Fibroblast of lung (primary cell): ENCODE results near the gene IGFN1. TPM values are rescaled to one million over a fixed set of nuclear protein-coding genes. Genes with fewer than 3 reads are reported as not detected.
A peak's percentile ranks its signal among the peaks of the same experiment; 100 is the strongest.

Source experiments
- DNase-seq, 2 donors: peaks; one replicate each; pipeline versions ENCODE4 v3.0.0 to v3.0.0-alpha.2; 2010; ENCODE audit warnings: low read depth in 2 of 2
- H2AFZ ChIP-seq: 2 replicates; pipeline ENCODE4 v1.5.1; 2012; ENCODE audit warnings: low read length, control low read depth, inconsistent platforms
- H3K27ac ChIP-seq: 2 replicates; pipeline ENCODE4 v1.5.1; 2011; ENCODE audit warnings: low read length, control low read depth; ENCODE audit not compliant: insufficient read depth
- H3K27me3 ChIP-seq: 2 replicates; pipeline ENCODE4 v1.5.1; 2011; ENCODE audit warnings: mild to moderate bottlenecking, low read length; ENCODE audit not compliant: control insufficient read depth, insufficient read depth
- H3K36me3 ChIP-seq: 2 replicates; pipeline ENCODE4 v1.5.1; 2011; ENCODE audit warnings: low read length; ENCODE audit not compliant: control insufficient read depth, insufficient read depth
- H3K4me1 ChIP-seq: 2 replicates; pipeline ENCODE4 v1.5.1; 2011; ENCODE audit warnings: low read length; ENCODE audit not compliant: control insufficient read depth, insufficient read depth; ENCODE audit errors: extremely low read depth
- H3K4me2 ChIP-seq: 2 replicates; pipeline ENCODE4 v1.5.1; 2011; ENCODE audit warnings: low read length, control low read depth; ENCODE audit not compliant: insufficient read depth; ENCODE audit errors: extremely low read depth
- H3K4me3 ChIP-seq, 4 experiments: fragments of 200-600 bp in 1 of 4; sonication (generic) in 1 of 4; replicated peaks in 1 of 4; 2 replicates each; pipeline ENCODE4 v1.5.1; 2011 to 2016; ENCODE audit warnings: low read length in 4 of 4, low read depth in 3 of 4, mild to moderate bottlenecking in 3 of 4, control low read depth in 2 of 4, inconsistent platforms in 1 of 4, mixed read lengths in 1 of 4; ENCODE audit not compliant: insufficient read depth in 1 of 4; ENCODE audit errors: control extremely low read depth in 1 of 4
- H3K79me2 ChIP-seq: 2 replicates; pipeline ENCODE4 v1.5.1; 2012; ENCODE audit warnings: mild to moderate bottlenecking, low read length, inconsistent platforms; ENCODE audit not compliant: control insufficient read depth, insufficient read depth
- H3K9ac ChIP-seq: 2 replicates; pipeline ENCODE4 v1.5.1; 2011; ENCODE audit warnings: mild to moderate bottlenecking, low read length, control low read depth; ENCODE audit not compliant: insufficient read depth
- H3K9me3 ChIP-seq: 2 replicates; pipeline ENCODE4 v1.5.1; 2012; ENCODE audit warnings: low read depth, low read length; ENCODE audit not compliant: control insufficient read depth, insufficient read depth
- H4K20me1 ChIP-seq: 2 replicates; pipeline ENCODE4 v1.5.1; 2011; ENCODE audit warnings: low read length; ENCODE audit not compliant: control insufficient read depth, insufficient read depth; ENCODE audit errors: extremely low read depth
- CTCF ChIP-seq, 2 donors: IDR thresholded peaks in 1 of 2; conservative IDR thresholded peaks in 1 of 2; 1 replicate in 1 of 2; 2 replicates in 1 of 2; pipeline ENCODE4 v1.5.1; 2011 to 2012; ENCODE audit warnings: low read length in 2 of 2, control low read depth in 1 of 2, inconsistent platforms in 1 of 2, low read depth in 1 of 2, mild to moderate bottlenecking in 1 of 2
- EZH2 ChIP-seq: IDR thresholded peaks from 2 replicates; pipeline ENCODE4 v1.5.1; 2012; ENCODE audit warnings: low read length, control low read depth, mild to moderate bottlenecking; ENCODE audit errors: missing control alignments
- polyA plus RNA-seq, 2 donors: library from polyadenylated mRNA; depleted of rRNA in 1 of 2; stranded (reverse) in 1 of 2; unstranded in 1 of 2; fragments of >200 nt; gene quantifications; 2 replicates each; pipeline ENCODE4 v1.2.1, GENCODE V29; 2011 to 2012; ENCODE audit warnings: missing spikeins in 1 of 2
- total RNA-seq: library from RNA; depleted of rRNA; stranded (reverse); fragments of >200 nt; gene quantifications from 2 replicates; pipeline ENCODE4 v1.2.1, GENCODE V29; 2014

The IGFN1 gene
- total and polyA plus RNA-seq, 2 donors (not counting 1 experiment from before 2014, with no cell fraction given), result 0.17 TPM; not detected in 1

- Histone ChIP-seq H3K4me2 (no peak overlapping the region), H3K9me3 (no peaks in the 10 kb centered on the region), H3K4me1 (peaks cover under 1% of the 10 kb centered on the region), H4K20me1 (no peaks in the 10 kb centered on the region), H3K79me2 (no peaks in the 10 kb centered on the region), H3K27ac (no peak overlapping the region), H3K4me3 (no peak overlapping the region), H3K9ac (no peak overlapping the region), H3K36me3 (no peaks in the 10 kb centered on the region), H2AFZ (no peak overlapping the region), H3K27me3 (peaks cover 12% of the 10 kb centered on the region)
- DNase-seq, result peak in 1 of 2 donors; percentile 17
- TF ChIP-seq EZH2, result no peak
- TF ChIP-seq CTCF (conservative IDR thresholded peaks at IDR 0.05 in 1 of 2, IDR thresholded peaks at IDR 0.05 in 1 of 2; ENCODE audit: low read depth in 1 of 2, low read length in 2 of 2), result no peak
Observed at GRCh38 chr1:201164645-201165044, 26.0 kb upstream of the IGFN1 start.

- Histone ChIP-seq H3K4me2 (no peak overlapping the region), H4K20me1 (no peaks in the 10 kb centered on the region), H2AFZ (no peak overlapping the region), H3K9me3 (no peaks in the 10 kb centered on the region), H3K27ac (no peak overlapping the region), H3K36me3 (no peaks in the 10 kb centered on the region), H3K4me1 (peaks cover 5% of the 10 kb centered on the region), H3K79me2 (no peaks in the 10 kb centered on the region), H3K9ac (no peak overlapping the region), H3K4me3 (no peak overlapping the region), H3K27me3 (peaks cover 9% of the 10 kb centered on the region)
- TF ChIP-seq CTCF (conservative IDR thresholded peaks at IDR 0.05 in 1 of 2, IDR thresholded peaks at IDR 0.05 in 1 of 2; ENCODE audit: low read depth in 1 of 2, low read length in 2 of 2) (no peak), EZH2 (no peak)
- no peak for DNase-seq
Observed at GRCh38 chr1:201167041-201167991, 23.3 kb upstream of the IGFN1 start.

- no peak overlapping the region for H3K27ac ChIP-seq
- peaks cover 6% of the 10 kb centered on the region for H3K27me3 ChIP-seq
- TF ChIP-seq EZH2 (no peak), CTCF (conservative IDR thresholded peaks at IDR 0.05 in 1 of 2, IDR thresholded peaks at IDR 0.05 in 1 of 2; ENCODE audit: low read depth in 1 of 2, low read length in 2 of 2) (no peak)
- no peaks in the 10 kb centered on the region for H3K9me3 ChIP-seq
- H3K4me2 ChIP-seq, result no peak overlapping the region
- no peak overlapping the region for H3K4me3 ChIP-seq
- H3K9ac ChIP-seq, result no peak overlapping the region
- DNase-seq, result no peak
- H3K79me2 ChIP-seq, result no peaks in the 10 kb centered on the region
- no peak overlapping the region for H2AFZ ChIP-seq
- no peaks in the 10 kb centered on the region for H3K36me3 ChIP-seq
- H3K4me1 ChIP-seq, result peaks cover 5% of the 10 kb centered on the region
- no peaks in the 10 kb centered on the region for H4K20me1 ChIP-seq
Observed at GRCh38 chr1:201169203-201169602, 21.4 kb upstream of the IGFN1 start.
